ENCODE results near the gene DENND4A.
"Not testable (repeated sequence)": the region's sequence is repeated elsewhere in the genome, so short reads cannot be mapped to it uniquely, and the experiment has no call there.

Gene DENND4A

DNA sequence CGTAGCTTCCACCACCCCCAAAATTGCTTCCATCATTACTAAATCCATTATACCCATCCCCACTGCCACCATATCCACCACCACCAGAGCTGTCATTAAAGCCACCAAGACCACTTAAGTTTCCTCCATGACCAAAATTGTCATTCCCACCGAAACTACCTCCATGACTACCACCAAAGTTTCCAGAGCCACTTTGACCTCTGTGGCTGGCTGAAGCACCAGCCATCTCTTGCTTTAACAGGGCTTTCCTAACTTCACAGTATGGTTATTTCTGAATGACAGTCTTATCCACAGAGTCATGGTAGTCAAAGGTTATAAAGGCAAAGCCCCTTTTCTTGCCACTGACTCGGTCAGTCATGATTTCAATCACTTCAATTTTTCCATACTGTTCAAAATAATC, 24.3 kb upstream of the DENND4A start:
- FAIRE-seq (no peak), DNase-seq (ENCODE audit: insufficient read length, low spot score) (no peak)
- TF ChIP-seq, protein P1, sequence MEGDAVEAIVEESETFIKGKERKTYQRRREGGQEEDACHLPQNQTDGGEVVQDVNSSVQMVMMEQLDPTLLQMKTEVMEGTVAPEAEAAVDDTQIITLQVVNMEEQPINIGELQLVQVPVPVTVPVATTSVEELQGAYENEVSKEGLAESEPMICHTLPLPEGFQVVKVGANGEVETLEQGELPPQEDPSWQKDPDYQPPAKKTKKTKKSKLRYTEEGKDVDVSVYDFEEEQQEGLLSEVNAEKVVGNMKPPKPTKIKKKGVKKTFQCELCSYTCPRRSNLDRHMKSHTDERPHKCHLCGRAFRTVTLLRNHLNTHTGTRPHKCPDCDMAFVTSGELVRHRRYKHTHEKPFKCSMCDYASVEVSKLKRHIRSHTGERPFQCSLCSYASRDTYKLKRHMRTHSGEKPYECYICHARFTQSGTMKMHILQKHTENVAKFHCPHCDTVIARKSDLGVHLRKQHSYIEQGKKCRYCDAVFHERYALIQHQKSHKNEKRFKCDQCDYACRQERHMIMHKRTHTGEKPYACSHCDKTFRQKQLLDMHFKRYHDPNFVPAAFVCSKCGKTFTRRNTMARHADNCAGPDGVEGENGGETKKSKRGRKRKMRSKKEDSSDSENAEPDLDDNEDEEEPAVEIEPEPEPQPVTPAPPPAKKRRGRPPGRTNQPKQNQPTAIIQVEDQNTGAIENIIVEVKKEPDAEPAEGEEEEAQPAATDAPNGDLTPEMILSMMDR (IDR thresholded peaks at IDR 0.05; ENCODE audit: insufficient read depth, missing control alignments): no peak

DNA sequence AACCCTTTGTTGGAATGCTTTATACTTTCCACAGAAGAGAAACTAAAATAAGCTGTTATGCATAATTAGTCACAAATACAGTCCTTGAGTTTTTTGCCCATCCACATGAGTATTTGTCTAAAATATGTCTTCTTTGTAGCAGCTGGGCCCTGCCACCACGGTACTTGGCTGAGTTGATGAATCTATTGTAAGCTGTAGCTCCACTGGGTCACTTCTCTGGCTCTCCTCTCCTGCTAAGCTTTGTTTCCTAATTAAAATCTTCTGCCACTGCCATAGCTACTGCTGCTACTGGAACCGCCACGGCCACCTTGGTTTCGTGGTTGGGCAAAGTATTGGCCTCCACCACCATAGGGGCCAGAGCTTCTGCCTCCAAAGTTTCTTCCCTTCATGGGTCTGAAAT, 23.9 kb upstream of the DENND4A start:
- DNase-seq (ENCODE audit: insufficient read length, low spot score); FAIRE-seq: not testable (repeated sequence)

- FAIRE-seq; DNase-seq (ENCODE audit: insufficient read length, low spot score): not testable (repeated sequence)
These were observed 22.2 kb upstream of the DENND4A start for GRCh38 chr15:65814271-65814670.

GRCh38 chr15:65812916-65813315, 20.8 kb upstream of the DENND4A start:
- TF ChIP-seq, protein P1 (IDR thresholded peaks at IDR 0.05; ENCODE audit: insufficient read depth, missing control alignments): no peak
- FAIRE-seq: no peak
- DNase-seq (ENCODE audit: insufficient read length, low spot score): no peak

DNA sequence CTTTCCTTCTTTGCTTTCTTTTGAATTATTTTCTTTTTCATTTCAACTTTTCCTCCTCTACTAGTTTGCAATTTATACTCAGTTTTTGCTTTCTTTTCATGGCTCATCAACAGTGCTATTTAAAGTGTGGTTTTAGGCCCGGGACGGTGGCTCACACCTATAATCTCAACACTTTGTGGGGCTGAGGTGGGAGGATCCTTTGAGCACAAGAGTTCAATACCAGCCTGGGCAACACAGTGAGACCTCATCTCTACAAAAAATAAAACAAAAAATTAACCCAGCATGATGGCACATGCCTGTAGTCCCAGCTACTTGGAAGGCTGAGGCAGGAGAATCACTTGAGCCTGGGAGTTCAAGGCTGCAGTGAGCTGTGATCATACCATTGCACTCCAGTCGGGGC, 20.4 kb upstream of the DENND4A start:
- no peak for DNase-seq (ENCODE audit: insufficient read length, low spot score)
- FAIRE-seq: no peak
- TF ChIP-seq, protein P1 (IDR thresholded peaks at IDR 0.05; ENCODE audit: insufficient read depth, missing control alignments): no peak

DNA sequence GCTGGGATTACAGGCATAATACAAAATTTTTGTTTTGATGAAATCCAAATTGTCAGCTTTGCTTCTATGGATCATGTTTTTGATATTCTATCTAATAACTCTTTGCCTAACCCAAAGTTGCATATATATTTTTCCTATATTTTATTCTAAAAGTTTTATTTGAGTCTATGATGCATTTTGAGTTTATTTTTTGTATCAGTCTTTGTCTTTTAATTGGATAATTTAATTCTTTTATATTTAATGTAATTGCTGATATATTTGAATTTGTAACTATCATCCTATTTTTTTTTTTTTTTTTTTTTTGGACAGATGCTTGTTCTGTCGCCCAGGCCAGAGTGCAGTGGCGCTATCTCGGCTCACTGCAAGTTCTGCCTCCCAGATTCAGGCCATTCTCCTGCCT, 19.7 kb upstream of the DENND4A start:
- no peak for DNase-seq (ENCODE audit: insufficient read length, low spot score)
- TF ChIP-seq, protein P1 (IDR thresholded peaks at IDR 0.05; ENCODE audit: insufficient read depth, missing control alignments): no peak
- FAIRE-seq: no peak

DNA sequence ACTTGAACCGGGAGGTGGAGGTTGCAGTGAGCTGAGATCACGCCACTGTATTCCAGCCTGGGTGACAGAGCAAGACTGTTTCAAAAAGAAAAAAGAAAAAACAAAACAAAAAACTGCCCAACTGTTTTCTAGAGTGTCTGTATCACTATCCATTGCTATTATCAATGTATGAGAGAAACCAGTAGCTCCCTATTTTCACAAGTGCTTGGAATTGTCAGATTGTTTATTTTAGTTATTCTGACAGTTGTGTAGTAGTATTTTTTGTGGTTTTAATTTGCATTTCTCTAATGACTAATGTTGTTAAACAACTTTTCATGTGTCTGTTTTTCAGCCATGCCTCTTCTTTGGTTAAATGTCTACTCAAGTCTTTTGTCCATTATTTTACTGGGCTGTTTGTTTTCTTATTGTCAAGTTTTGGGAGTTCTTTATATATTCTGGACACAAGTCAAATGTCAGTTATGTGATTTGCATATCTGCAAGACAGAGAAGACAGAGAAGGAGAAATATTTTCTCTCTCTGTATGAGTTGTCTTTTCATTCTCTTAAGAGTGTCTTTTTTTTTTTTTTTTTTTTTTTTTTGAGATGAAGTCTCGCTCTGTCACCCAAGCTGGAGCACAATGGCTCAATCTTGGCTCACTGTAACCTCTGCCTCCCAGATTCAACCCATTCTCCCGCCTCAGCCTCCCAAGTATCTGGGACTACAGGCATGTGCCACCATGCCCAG, 19.1 kb upstream of the DENND4A start:
- FAIRE-seq; DNase-seq (ENCODE audit: insufficient read length, low spot score): not testable (repeated sequence)

DNA sequence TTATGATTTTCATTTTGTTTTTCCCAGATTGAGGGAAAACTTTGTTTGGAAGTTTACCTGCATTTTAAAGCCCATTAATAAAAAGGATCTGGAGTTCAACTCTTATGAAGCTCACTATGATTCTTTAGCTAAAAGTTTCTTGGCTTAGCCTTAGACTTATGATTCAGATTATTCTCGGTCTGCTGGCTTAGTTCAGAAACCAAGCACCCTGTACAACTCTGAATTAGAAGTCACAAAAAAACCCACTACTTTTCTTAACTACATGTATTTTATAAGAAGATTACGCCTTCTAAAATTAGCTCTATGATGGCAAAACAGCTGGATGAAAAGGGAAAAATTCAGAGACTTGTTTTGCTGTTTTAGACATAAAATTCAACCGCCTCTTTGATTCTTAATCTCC, 14.3 kb upstream of the DENND4A start:
- TF ChIP-seq, protein P1 (IDR thresholded peaks at IDR 0.05; ENCODE audit: insufficient read depth, missing control alignments): no peak
- DNase-seq (ENCODE audit: insufficient read length, low spot score) (no peak), FAIRE-seq (no peak)
